Measurements from ENCODE around the gene GRAMD4.

The GRAMD4 gene

GRCh38 chr22:46675479-46675878, 55.3 kb downstream of the GRAMD4 start:
- DNase-seq, result no peak

- no peak for DNase-seq
Measured at GRCh38 chr22:46675938-46676337, 55.8 kb downstream of the GRAMD4 start.

GRCh38 chr22:46676479-46676878, 56.3 kb downstream of the GRAMD4 start:
- no peak for DNase-seq

- DNase-seq, result no peak
Measured at GRCh38 chr22:46676881-46677280, 56.7 kb downstream of the GRAMD4 start.

- no peak for DNase-seq
Measured at GRCh38 chr22:46677323-46678002, 57.3 kb downstream of the GRAMD4 start.

GRCh38 chr22:46678003-46678657, 57.9 kb downstream of the GRAMD4 start:
- no peak for DNase-seq

- DNase-seq, result no peak
Measured at GRCh38 chr22:46678785-46679700, 58.9 kb downstream of the GRAMD4 start.

GRCh38 chr22:46679706-46680269, 59.6 kb downstream of the GRAMD4 start:
- DNase-seq, result no peak

- DNase-seq, result no peak
Measured at GRCh38 chr22:46681010-46681409, 60.8 kb downstream of the GRAMD4 start.

GRCh38 chr22:46682011-46682731, 62.0 kb downstream of the GRAMD4 start:
- DNase-seq, result no peak

- DNase-seq, result no peak
Measured at GRCh38 chr22:46684706-46685105, 64.5 kb downstream of the GRAMD4 start.

GRCh38 chr22:46686221-46687047, 66.2 kb downstream of the GRAMD4 start:
- no peak for DNase-seq

GRCh38 chr22:46687048-46687444, 66.9 kb downstream of the GRAMD4 start:
- DNase-seq, result no peak

- no peak for DNase-seq
Measured at GRCh38 chr22:46687460-46687859, 67.3 kb downstream of the GRAMD4 start.

- DNase-seq, result no peak
Measured at GRCh38 chr22:46688949-46689348, 68.8 kb downstream of the GRAMD4 start.

GRCh38 chr22:46690146-46690545, 70.0 kb downstream of the GRAMD4 start:
- DNase-seq, result no peak

GRCh38 chr22:46691571-46691970, 71.4 kb downstream of the GRAMD4 start:
- DNase-seq, result no peak

- no peak for DNase-seq
Measured at GRCh38 chr22:46693634-46694415, 73.6 kb downstream of the GRAMD4 start.

- DNase-seq, result no peak
Measured at GRCh38 chr22:46694416-46695170, 74.4 kb downstream of the GRAMD4 start.

All from SW 1271 (cell line).